HCT116 (cell line): ENCODE measurements around the gene POLE. TPM values are rescaled to one million over a fixed set of nuclear protein-coding genes. Genes with fewer than 3 reads are reported as not detected.

ENCODE experiments used
- ATAC-seq: fragments of 200-7000 bp; cut with Tn5 transposase; 2 replicates; pipeline ENCODE4 v1.9.1; 2020; ENCODE audit warnings: mild to moderate bottlenecking, moderate library complexity
- BruUV-seq: library from RNA; stranded (reverse); fragments of 400-500 nt; replicated peaks from 2 replicates; lab custom pipeline; 2021; lab: Mats Ljungman, UMichigan
- CTCF ChIA-PET: fragments of 300-600 bp; sonication (Branson Sonifier 250); formaldehyde crosslinking; loops from one replicate; lab custom pipeline; 2021; ENCODE audit warnings: antibody characterized with exemption; lab: Charles Lee
- POLR2A ChIA-PET: fragments of 300-600, 350-600 bp; sonication (Branson Sonifier 250); formaldehyde crosslinking; loops from one replicate; lab custom pipeline; 2021; ENCODE audit warnings: antibody characterized with exemption; lab: Charles Lee
- RAD21 ChIA-PET, 2 experiments: fragments of 300-600 bp; sonication (Branson Sonifier 250); formaldehyde crosslinking; loops; one replicate each; lab custom pipeline; 2023; ENCODE audit warnings: low total read pairs in 2 of 2; ENCODE audit not compliant: uncharacterized antibody in 2 of 2, unreplicated experiment in 2 of 2, low non-redundant PET in 1 of 2; lab: Charles Lee
- DNase-seq: peaks from one replicate; pipeline ENCODE4 v3.0.0-alpha.2; 2010; ENCODE audit warnings: low read depth, low spot score
- H2AFZ ChIP-seq: fragments of 200-600 bp; shearing (Covaris generic), sonication (generic); 2 replicates; pipeline ENCODE4 v1.6.1; 2017; ENCODE audit warnings: low read depth, mixed run types, mixed read lengths, antibody characterized with exemption, low read length; ENCODE audit not compliant: poor library complexity, severe bottlenecking
- H3K27ac ChIP-seq: 2 replicates; pipeline ENCODE4 v1.5.1; 2012; ENCODE audit warnings: low read depth, low read length
- H3K27me3 ChIP-seq: fragments of 200-600 bp; sonication (generic); 2 replicates; pipeline ENCODE4 v1.6.1; 2016; ENCODE audit warnings: mixed run types, low read length, mixed read lengths; ENCODE audit not compliant: insufficient read depth
- H3K36me3 ChIP-seq, 2 experiments: fragments of 200-500 bp in 1 of 2; fragments of 200-600 bp in 1 of 2; sonication (Bioruptor generic) in 1 of 2; sonication (generic) in 1 of 2; 2 replicates each; pipeline versions ENCODE4 v1.5.1 to v1.6.1; 2014 to 2016; ENCODE audit warnings: low read length in 2 of 2, inconsistent platforms in 1 of 2, mixed read lengths in 1 of 2, mixed run types in 1 of 2; ENCODE audit not compliant: insufficient read depth in 2 of 2, control insufficient read depth in 1 of 2
- H3K4me1 ChIP-seq, 2 experiments: fragments of 200-600 bp in 1 of 2; sonication (generic) in 1 of 2; 2 replicates each; pipeline versions ENCODE4 v1.5.1 to v1.6.1; 2012 to 2017; ENCODE audit warnings: low read length in 2 of 2, inconsistent platforms in 1 of 2, mild to moderate bottlenecking in 1 of 2, mixed read lengths in 1 of 2, mixed run types in 1 of 2, moderate library complexity in 1 of 2; ENCODE audit not compliant: insufficient read depth in 2 of 2, control insufficient read depth in 1 of 2
- H3K4me2 ChIP-seq: fragments of 200-600 bp; sonication (generic); 2 replicates; pipeline ENCODE4 v1.6.1; 2017; ENCODE audit warnings: mixed run types, low read length, mixed read lengths
- H3K4me3 ChIP-seq, 2 experiments: fragments of 200-600 bp in 1 of 2; sonication (generic) in 1 of 2; replicated peaks in 1 of 2; 2 replicates each; pipeline ENCODE4 v1.5.1; 2011 to 2016; ENCODE audit warnings: low read length in 2 of 2, control low read depth in 1 of 2, low read depth in 1 of 2, mild to moderate bottlenecking in 1 of 2, mixed read lengths in 1 of 2, mixed run types in 1 of 2
- H3K79me2 ChIP-seq: fragments of 200-600 bp; sonication (generic); 2 replicates; pipeline ENCODE4 v1.6.1; 2017; ENCODE audit warnings: mild to moderate bottlenecking, mixed run types, low read length, moderate library complexity, mixed read lengths; ENCODE audit not compliant: insufficient read depth
- H3K9ac ChIP-seq: fragments of 200-600 bp; sonication (generic); 2 replicates; pipeline ENCODE4 v1.6.1; 2016; ENCODE audit warnings: low read length, mixed read lengths
- H3K9me2 ChIP-seq: fragments of 200-600 bp; sonication (generic), shearing (Covaris generic); 2 replicates; pipeline ENCODE4 v1.6.1; 2017; ENCODE audit warnings: mixed run types, mild to moderate bottlenecking, moderate library complexity; ENCODE audit not compliant: insufficient read depth
- H3K9me3 ChIP-seq, 2 experiments: fragments of 200-500 bp in 1 of 2; fragments of 200-600 bp in 1 of 2; sonication (Bioruptor generic) in 1 of 2; sonication (generic) in 1 of 2; 2 replicates each; pipeline ENCODE4 v1.6.1; 2014 to 2017; ENCODE audit warnings: low read length in 2 of 2, mixed read lengths in 2 of 2, inconsistent platforms in 1 of 2, low read depth in 1 of 2, mild to moderate bottlenecking in 1 of 2, mixed run types in 1 of 2, moderate library complexity in 1 of 2; ENCODE audit not compliant: control insufficient read depth in 1 of 2, insufficient read depth in 1 of 2
- H4K20me1 ChIP-seq: fragments of 200-600 bp; sonication (generic), shearing (Covaris generic); 2 replicates; pipeline ENCODE4 v1.6.1; 2017; ENCODE audit warnings: mixed run types, mild to moderate bottlenecking, moderate library complexity; ENCODE audit not compliant: insufficient read depth
- ATF3 ChIP-seq: IDR thresholded peaks from 2 replicates; pipeline ENCODE4 v1.6.1; 2012
- CBX3 ChIP-seq: IDR thresholded peaks from 2 replicates; pipeline ENCODE4 v1.6.1; 2012; ENCODE audit warnings: low read depth
- CEBPB ChIP-seq: IDR thresholded peaks from 2 replicates; pipeline ENCODE4 v1.6.1; 2012; ENCODE audit warnings: low read depth
- CTCF ChIP-seq, 3 experiments: fragments of 200-600 bp in 1 of 3; sonication (generic) in 1 of 3; IDR thresholded peaks in 2 of 3; conservative IDR thresholded peaks in 1 of 3; 2 replicates each; pipeline ENCODE4 v1.5.1; 2012 to 2017; ENCODE audit warnings: low read depth in 2 of 3, low read length in 2 of 3, antibody characterized with exemption in 1 of 3, borderline replicate concordance in 1 of 3, control low read depth in 1 of 3, mild to moderate bottlenecking in 1 of 3, mixed read lengths in 1 of 3, mixed run types in 1 of 3, moderate library complexity in 1 of 3; ENCODE audit not compliant: insufficient read depth in 1 of 3
- EGR1 ChIP-seq: IDR thresholded peaks from 2 replicates; pipeline ENCODE4 v1.6.1; 2012; ENCODE audit warnings: low read depth
- ELF1 ChIP-seq: IDR thresholded peaks from 2 replicates; pipeline ENCODE4 v1.6.1; 2012; ENCODE audit warnings: low read depth, borderline replicate concordance
- EZH2 ChIP-seq: fragments of 200-600 bp; sonication (generic); IDR thresholded peaks from 2 replicates; pipeline ENCODE4 v1.6.1; 2017; ENCODE audit warnings: antibody characterized with exemption, mixed run types
- EZH2phosphoT487 ChIP-seq: fragments of 200-600 bp; IDR thresholded peaks from 2 replicates; pipeline ENCODE4 v1.6.1; 2018; ENCODE audit warnings: antibody characterized with exemption, borderline replicate concordance
- MAX ChIP-seq: IDR thresholded peaks from 2 replicates; pipeline ENCODE4 v1.6.1; 2012
- POLR2AphosphoS5 ChIP-seq: IDR thresholded peaks from 2 replicates; pipeline ENCODE4 v1.6.1; 2011; ENCODE audit warnings: mild to moderate bottlenecking, low read depth, low read length, moderate library complexity
- RAD21 ChIP-seq: IDR thresholded peaks from 2 replicates; pipeline ENCODE4 v1.6.1; 2012; ENCODE audit warnings: low read depth, mild to moderate bottlenecking
- REST ChIP-seq: IDR thresholded peaks from 2 replicates; pipeline ENCODE4 v1.6.1; 2012; ENCODE audit warnings: low read depth
- SIN3A ChIP-seq: IDR thresholded peaks from 2 replicates; pipeline ENCODE4 v1.6.1; 2012; ENCODE audit warnings: low read depth
- SP1 ChIP-seq: IDR thresholded peaks from 2 replicates; pipeline ENCODE4 v1.6.1; 2012; ENCODE audit warnings: low read depth
- SRF ChIP-seq: IDR thresholded peaks from 2 replicates; pipeline ENCODE4 v1.6.1; 2012; ENCODE audit warnings: low read depth
- TCF7L2 ChIP-seq: IDR thresholded peaks from 2 replicates; pipeline ENCODE4 v1.7.0; 2011; ENCODE audit warnings: borderline replicate concordance, inconsistent platforms; ENCODE audit not compliant: insufficient read depth, insufficient read length; ENCODE audit errors: extremely low read depth
- YY1 ChIP-seq: IDR thresholded peaks from 2 replicates; pipeline ENCODE4 v1.6.1; 2011; ENCODE audit warnings: low read length, low read depth, moderate library complexity, mild to moderate bottlenecking; ENCODE audit not compliant: insufficient replicate concordance; ENCODE audit errors: extremely low read depth
- ZBTB33 ChIP-seq: IDR thresholded peaks from 2 replicates; pipeline ENCODE4 v1.6.1; 2011; ENCODE audit warnings: mild to moderate bottlenecking, low read length, moderate library complexity; ENCODE audit not compliant: insufficient replicate concordance; ENCODE audit errors: extremely low read depth
- ZFX ChIP-seq: fragments of 450-650 bp; IDR thresholded peaks from 2 replicates; pipeline ENCODE4 v1.6.1; 2017
- intact Hi-C: fragments of 100-400 bp; cut with micrococcal nuclease; formaldehyde crosslinking; loops from 2 replicates; pipeline ENCODE4 v1.10.0; 2022
- total RNA-seq: library from RNA; stranded (reverse); gene quantifications from one replicate; pipeline ENCODE4 v1.2.1, GENCODE V29; 2021; ENCODE audit not compliant: unreplicated experiment

Gene POLE
- total RNA-seq, 1 experiment from 2014 or later = 128 TPM

- Histone ChIP-seq H3K9ac (no peak overlapping the region), H3K79me2 (no peaks in the 10 kb centered on the region), H3K9me3 (no peaks in the 10 kb centered on the region), H3K9me2 (no peaks in the 10 kb centered on the region), H4K20me1 (no peaks in the 10 kb centered on the region; the same call in 1 of the 2 replicates), H3K27me3 (no peaks in the 10 kb centered on the region), H3K4me3 (no peak overlapping the region), H2AFZ (no peak overlapping the region), H3K36me3 (peaks cover 3 to 9% of the 10 kb centered on the region in 2 experiments; a peak in 2 of 4 replicates), H3K27ac (no peak overlapping the region), H3K4me1 (no peaks in the 10 kb centered on the region), H3K4me2 (no peak overlapping the region)
- ChIA-PET POLR2A (no interaction called here), RAD21 (no interaction called here), CTCF (no interaction called here)
- ATAC-seq = no peak
- no TSS peak for BruUV-seq
- no peak for DNase-seq
- TF ChIP-seq RAD21 (no peak), MAX (no peak), ELF1 (no peak), YY1 (no peak), EGR1 (no peak), CTCF (IDR thresholded peaks at IDR 0.05 in 2 of 3, conservative IDR thresholded peaks at IDR 0.05 in 1 of 3; ENCODE audit: borderline replicate concordance in 1 of 3, insufficient read depth in 1 of 3, low read depth in 2 of 3, low read length in 2 of 3) (no peak), ZFX (no peak), ATF3 (no peak), SP1 (no peak), EZH2phosphoT487 (no peak), REST (no peak), CBX3 (no peak), SIN3A (no peak), CEBPB (no peak), POLR2AphosphoS5 (no peak), ZBTB33 (no peak), SRF (no peak), EZH2 (no peak), TCF7L2 (no peak)
- intact Hi-C loops = no loop called here
These were observed 103.8 kb downstream of the POLE start for GRCh38 chr12:132583411-132583710.
